Naive thymus-derived CD4-positive, alpha-beta T cell (primary cell): ENCODE measurements around the gene H6PD. TPM values are rescaled to one million over a fixed set of nuclear protein-coding genes. Genes with fewer than 3 reads are reported as not detected.
A peak's percentile ranks its signal among the peaks of the same experiment; 100 is the strongest.

ENCODE experiments used
- ATAC-seq: fragments of 150-1000 bp; cut with Tn5 transposase; 2 replicates; pipeline ENCODE4 v1.10.0; 2021; ENCODE audit warnings: mild to moderate bottlenecking, moderate library complexity
- CTCF ChIA-PET: fragments of 350-600 bp; sonication (Branson Sonifier 250); formaldehyde crosslinking; loops from one replicate; lab custom pipeline; 2021; ENCODE audit warnings: antibody characterized with exemption; lab: Charles Lee
- POLR2A ChIA-PET: fragments of 350-600 bp; sonication (Branson Sonifier 250); formaldehyde crosslinking; loops from one replicate; lab custom pipeline; 2021; ENCODE audit warnings: antibody characterized with exemption, inconsistent platforms; lab: Charles Lee
- DNase-seq, 9 donors: peaks; one replicate each; pipeline versions ENCODE4 v3.0.0 to v3.0.0-alpha.2; 2020 to 2022; ENCODE audit warnings: mixed read lengths in 1 of 9
- H3K27ac ChIP-seq: one replicate; pipeline ENCODE4 v1.7.0; 2013; ENCODE audit warnings: mild to moderate bottlenecking, low read depth, low read length, moderate library complexity
- H3K27me3 ChIP-seq, 2 donors: one replicate each; pipeline ENCODE4 v1.7.0; 2013; ENCODE audit warnings: low read length in 2 of 2, mild to moderate bottlenecking in 2 of 2, moderate library complexity in 2 of 2; ENCODE audit not compliant: control insufficient read depth in 2 of 2, insufficient read depth in 2 of 2
- H3K36me3 ChIP-seq, 3 experiments: 1 replicate in 2 of 3; 2 replicates in 1 of 3; pipeline ENCODE4 v1.7.0; 2013; ENCODE audit warnings: low read length in 3 of 3, mild to moderate bottlenecking in 3 of 3, moderate library complexity in 1 of 3; ENCODE audit not compliant: insufficient read depth in 3 of 3, control insufficient read depth in 2 of 3
- H3K4me1 ChIP-seq, 2 donors: one replicate each; pipeline ENCODE4 v1.7.0; 2013; ENCODE audit warnings: low read length in 2 of 2, mild to moderate bottlenecking in 2 of 2, moderate library complexity in 1 of 2; ENCODE audit not compliant: control insufficient read depth in 2 of 2, insufficient read depth in 2 of 2
- H3K4me3 ChIP-seq: 2 replicates; pipeline ENCODE4 v1.7.0; 2013; ENCODE audit warnings: mild to moderate bottlenecking, low read length
- H3K9me3 ChIP-seq, 3 experiments: 1 replicate in 2 of 3; 2 replicates in 1 of 3; pipeline ENCODE4 v1.7.0; 2013; ENCODE audit warnings: low read length in 3 of 3; ENCODE audit not compliant: control insufficient read depth in 2 of 3
- H3K27ac Mint-ChIP-seq, 9 donors: one replicate each; pipeline ENCODE4 v1.8.0; 2020 to 2022; ENCODE audit warnings: mixed read lengths in 9 of 9, mild to moderate bottlenecking in 8 of 9, moderate library complexity in 5 of 9, inconsistent platforms in 2 of 9
- H3K27me3 Mint-ChIP-seq, 5 donors: one replicate each; pipeline ENCODE4 v1.8.0; 2021 to 2022; ENCODE audit warnings: mixed read lengths in 5 of 5, mild to moderate bottlenecking in 1 of 5
- H3K36me3 Mint-ChIP-seq, 5 donors: one replicate each; pipeline ENCODE4 v1.8.0; 2020 to 2022; ENCODE audit warnings: mixed read lengths in 5 of 5, mild to moderate bottlenecking in 3 of 5, inconsistent platforms in 1 of 5
- H3K4me1 Mint-ChIP-seq, 7 donors: one replicate each; pipeline ENCODE4 v1.8.0; 2020 to 2022; ENCODE audit warnings: mixed read lengths in 7 of 7, mild to moderate bottlenecking in 3 of 7, inconsistent platforms in 1 of 7
- H3K4me3 Mint-ChIP-seq, 10 donors: one replicate each; pipeline ENCODE4 v1.8.0; 2020 to 2022; ENCODE audit warnings: mild to moderate bottlenecking in 10 of 10, mixed read lengths in 10 of 10, moderate library complexity in 6 of 10, inconsistent platforms in 2 of 10
- H3K9me3 Mint-ChIP-seq, 11 donors: one replicate each; pipeline ENCODE4 v1.8.0; 2020 to 2022; ENCODE audit warnings: mixed read lengths in 11 of 11, mild to moderate bottlenecking in 4 of 11, inconsistent platforms in 1 of 11, moderate library complexity in 1 of 11
- intact Hi-C, 2 donors: fragments of 100-400 bp; cut with micrococcal nuclease; formaldehyde crosslinking; loops; one replicate each; pipeline ENCODE4 v1.15.1; 2023
- polyA plus RNA-seq, 2 donors: library from polyadenylated mRNA; unstranded; fragments of 300-500 nt; fragmentation: Illumina TruSeq; gene quantifications; one replicate each; pipeline ENCODE4 v1.2.3, GENCODE V29; 2021
- total RNA-seq, 6 experiments: library from RNA in 5 of 6; stranded (reverse) in 5 of 6; gene quantifications; 1 replicate in 5 of 6; 2 replicates in 1 of 6; pipeline ENCODE4 v1.2.3 and lab custom pipeline; 2021 to 2026

H6PD gene
- total and polyA plus RNA-seq, 7 experiments from 2014 or later = 12.1 to 27.6 (median 19.3) TPM

DNA sequence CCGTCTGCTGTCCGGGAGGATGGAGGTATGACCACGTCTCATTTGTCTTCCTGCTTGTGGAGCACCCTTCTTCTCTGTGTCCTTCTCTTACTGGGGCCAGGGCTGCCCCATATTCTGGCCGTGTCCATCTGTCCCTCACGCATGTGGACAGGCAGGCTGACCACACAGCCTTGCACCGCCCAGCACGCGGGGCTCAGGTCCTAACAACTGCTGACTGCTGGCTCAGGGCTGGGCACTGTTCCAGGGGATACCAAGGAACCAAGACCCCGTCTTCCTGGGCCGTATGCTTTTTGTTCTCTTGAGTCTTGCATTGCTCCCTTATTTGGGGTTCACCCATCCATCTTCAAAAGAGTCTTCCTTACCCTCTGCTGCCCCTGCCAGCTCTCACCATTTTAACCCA, 40.6 kb downstream of the H6PD start:
- no peak overlapping the region for H3K4me3 ChIP-seq
- H3K4me1 ChIP-seq = peaks cover 10 to 11% of the 10 kb centered on the region in 2 donors
- Mint-ChIP-seq H3K27me3 (no peaks in the 10 kb centered on the region), H3K9me3 (no peaks in the 10 kb centered on the region), H3K27ac (peak overlapping the region in 3 of 9 donors; percentile 47 to 66 (median 48)), H3K4me1 (peaks cover 9 to 34% (median 14%) of the 10 kb centered on the region in 7 donors), H3K4me3 (peak overlapping the region in 1 of 10 donors; percentile 37), H3K36me3 (peaks cover 0 to 3% (median 0%) of the 10 kb centered on the region in 5 donors)
- DNase-seq = no peak
- intact Hi-C loops = no loop called here
- no peaks in the 10 kb centered on the region for H3K36me3 ChIP-seq
- H3K9me3 ChIP-seq = no peaks in the 10 kb centered on the region
- ChIA-PET POLR2A (no interaction called here), CTCF (interaction anchor here (0.5 to 1.1 kb wide), 2 partner anchors 181 to 242 kb away, joined by 3 read pairs; no protein-coding TSS in a partner anchor)
- H3K27me3 ChIP-seq = no peaks in the 10 kb centered on the region
- H3K27ac ChIP-seq = no peak overlapping the region
- ATAC-seq = no peak

DNA sequence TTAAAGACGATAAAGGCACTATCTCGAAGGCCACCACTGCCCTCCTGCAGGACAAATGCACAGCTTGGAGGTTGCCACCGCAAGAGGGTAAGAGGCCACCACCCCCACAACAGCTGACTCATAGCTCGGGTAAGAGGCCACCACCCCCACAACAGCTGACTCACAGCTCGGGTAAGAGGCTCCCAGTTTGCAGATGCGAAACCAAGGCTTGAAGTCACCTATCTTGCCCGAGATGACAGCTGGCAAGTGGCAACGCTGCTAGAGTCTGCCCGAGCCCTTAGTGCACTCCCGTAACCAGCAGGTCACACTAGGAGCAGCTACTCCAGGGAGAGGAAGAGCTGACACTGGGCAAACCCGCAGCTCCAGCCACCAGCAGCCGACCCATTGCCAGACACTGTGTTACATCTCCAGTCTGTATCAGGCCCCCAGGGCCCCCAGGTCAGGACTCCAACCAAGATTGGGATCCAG, 41.0 kb downstream of the H6PD start:
- intact Hi-C loops = no loop called here
- ChIA-PET POLR2A (no interaction called here), CTCF (interaction anchor here (0.5 to 1.1 kb wide), 2 partner anchors 180 to 241 kb away, joined by 3 read pairs; no protein-coding TSS in a partner anchor)
- H3K9me3 ChIP-seq = no peaks in the 10 kb centered on the region
- no peaks in the 10 kb centered on the region for H3K27me3 ChIP-seq
- DNase-seq (peak in 1 of 9 donors; percentile 72), ATAC-seq (peak; percentile 90)
- H3K27me3 Mint-ChIP-seq = peaks cover 0 to 3% (median 0%) of the 10 kb centered on the region in 5 donors
- H3K4me3 Mint-ChIP-seq = peak overlapping the region in 1 of 10 donors; percentile 37
- H3K4me3 ChIP-seq = no peak overlapping the region
- peaks cover 0 to 6% (median 0%) of the 10 kb centered on the region in 5 donors for H3K36me3 Mint-ChIP-seq
- H3K27ac Mint-ChIP-seq = peak overlapping the region in 2 of 9 donors; percentile 36 to 48
- H3K36me3 ChIP-seq = no peaks in the 10 kb centered on the region
- no peaks in the 10 kb centered on the region for H3K9me3 Mint-ChIP-seq
- H3K4me1 ChIP-seq = peaks cover 11 to 13% of the 10 kb centered on the region in 2 donors
- H3K27ac ChIP-seq = no peak overlapping the region
- H3K4me1 Mint-ChIP-seq = peaks cover 12 to 38% (median 18%) of the 10 kb centered on the region in 7 donors

DNA sequence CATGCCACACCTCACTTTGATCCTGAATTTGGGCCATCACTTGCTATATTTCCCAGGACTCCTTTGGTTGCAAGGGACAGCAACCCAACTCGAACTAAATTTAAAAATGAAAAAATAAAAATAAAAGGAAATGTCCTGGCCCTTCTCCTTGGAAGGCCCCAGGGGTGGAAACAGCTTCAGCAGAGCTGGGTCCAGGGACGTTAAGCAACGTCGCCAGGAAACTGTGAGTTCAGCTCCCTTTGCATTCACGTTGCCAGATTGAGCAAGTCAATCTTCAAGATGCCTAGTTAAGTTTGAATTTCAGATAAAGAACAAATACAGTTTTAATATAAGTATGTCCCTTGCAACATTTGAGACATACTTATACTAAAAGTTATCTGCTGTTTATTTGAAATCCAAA, 43.5 kb downstream of the H6PD start:
- no peaks in the 10 kb centered on the region for H3K27me3 ChIP-seq
- H3K36me3 ChIP-seq = no peaks in the 10 kb centered on the region
- ATAC-seq (no peak), DNase-seq (no peak)
- no peak overlapping the region for H3K4me3 Mint-ChIP-seq
- peaks cover 0 to 4% (median 0%) of the 10 kb centered on the region in 5 donors for H3K36me3 Mint-ChIP-seq
- intact Hi-C loops = no loop called here
- H3K9me3 ChIP-seq = no peaks in the 10 kb centered on the region
- no peak overlapping the region for H3K27ac ChIP-seq
- H3K4me1 ChIP-seq = peaks cover 18 to 23% of the 10 kb centered on the region in 2 donors
- no peak overlapping the region for H3K4me3 ChIP-seq
- no peak overlapping the region for H3K27ac Mint-ChIP-seq
- peaks cover 0 to 6% (median 0%) of the 10 kb centered on the region in 5 donors for H3K27me3 Mint-ChIP-seq
- CTCF ChIA-PET = no interaction called here
- H3K4me1 Mint-ChIP-seq = peaks cover 20 to 55% (median 32%) of the 10 kb centered on the region in 7 donors
- H3K9me3 Mint-ChIP-seq = peaks cover 0 to 3% (median 0%) of the 10 kb centered on the region in 11 donors
- POLR2A ChIA-PET = no interaction called here

DNA sequence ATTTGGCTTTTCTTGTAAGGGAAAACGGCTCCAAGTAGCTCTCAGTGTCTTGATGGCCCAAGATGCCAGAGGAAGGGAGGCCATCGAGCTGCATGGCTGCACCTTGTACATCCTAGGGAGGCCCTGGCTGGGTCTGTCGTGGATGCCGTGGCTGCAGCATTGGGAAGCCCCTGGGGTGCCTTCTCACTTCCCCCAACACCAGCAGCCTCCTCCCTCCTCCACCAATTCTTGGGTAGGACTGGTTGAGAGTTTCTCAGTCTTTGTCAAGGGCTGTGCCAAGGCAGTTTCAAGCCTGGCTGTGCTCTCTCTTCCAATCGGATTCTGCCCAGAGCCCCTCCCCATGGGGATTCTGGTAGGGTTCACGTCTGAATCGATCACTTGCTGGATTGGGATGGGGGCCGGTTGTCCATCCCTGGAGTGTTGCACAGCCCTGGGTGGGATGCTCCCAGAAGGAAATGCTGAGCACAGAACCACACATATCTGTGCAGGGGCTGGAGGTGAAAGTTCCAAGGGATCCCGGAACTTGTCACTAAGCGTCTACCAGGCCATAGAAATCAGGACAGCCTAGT, 44.1 kb downstream of the H6PD start:
- H3K27ac ChIP-seq = no peak overlapping the region
- H3K9me3 ChIP-seq = no peaks in the 10 kb centered on the region
- H3K27ac Mint-ChIP-seq = peak overlapping the region in 2 of 9 donors; percentile 14 to 46
- no peaks in the 10 kb centered on the region for H3K27me3 ChIP-seq
- H3K27me3 Mint-ChIP-seq = peaks cover 0 to 6% (median 0%) of the 10 kb centered on the region in 5 donors
- H3K4me1 ChIP-seq = peaks cover 24% of the 10 kb centered on the region in 2 donors
- no peaks in the 10 kb centered on the region for H3K36me3 ChIP-seq
- CTCF ChIA-PET = no interaction called here
- peaks cover 20 to 61% (median 37%) of the 10 kb centered on the region in 7 donors for H3K4me1 Mint-ChIP-seq
- peak overlapping the region in 2 of 10 donors; percentile 14 to 68 for H3K4me3 Mint-ChIP-seq
- H3K9me3 Mint-ChIP-seq = peaks cover 0 to 3% (median 0%) of the 10 kb centered on the region in 11 donors
- intact Hi-C loops = no loop called here
- H3K4me3 ChIP-seq = no peak overlapping the region
- POLR2A ChIA-PET = no interaction called here
- ATAC-seq = no peak
- DNase-seq = no peak
- H3K36me3 Mint-ChIP-seq = peaks cover 0 to 8% (median 0%) of the 10 kb centered on the region in 5 donors

DNA sequence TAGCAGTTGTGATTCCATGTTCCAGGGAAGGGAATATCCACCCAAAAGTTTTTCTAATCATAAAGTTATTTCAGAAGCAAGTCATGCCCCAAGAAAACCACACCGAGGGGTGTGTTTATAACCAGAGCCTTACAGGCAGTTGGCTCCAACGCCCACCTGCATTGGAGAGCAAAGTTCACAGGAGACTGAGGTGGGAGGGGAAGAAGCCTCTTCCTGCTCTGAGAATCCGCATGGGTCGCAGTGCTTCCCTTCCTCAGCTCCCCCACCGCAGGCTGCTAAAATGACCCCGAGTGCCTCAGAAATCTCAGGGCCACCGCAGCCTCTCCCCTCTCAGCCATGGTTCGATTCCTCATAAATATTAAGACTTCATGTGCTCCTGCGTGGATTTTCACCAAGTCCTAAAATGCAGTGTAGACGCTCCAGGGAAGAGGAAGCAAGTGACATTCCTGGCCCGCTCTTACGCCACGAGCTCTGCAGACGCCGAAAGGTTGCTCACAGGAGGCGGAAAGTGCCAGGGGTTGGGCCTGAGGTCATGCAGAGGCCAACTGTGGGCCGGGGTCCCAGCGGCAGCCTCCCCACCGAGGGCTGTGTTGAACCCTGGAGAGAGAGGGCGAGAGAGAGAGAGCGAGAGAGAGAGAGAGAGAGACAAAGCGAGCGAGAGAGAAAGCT, 44.7 kb downstream of the H6PD start:
- H3K27me3 ChIP-seq = no peaks in the 10 kb centered on the region
- no peaks in the 10 kb centered on the region for H3K9me3 ChIP-seq
- H3K36me3 ChIP-seq = no peaks in the 10 kb centered on the region
- ATAC-seq = no peak
- Mint-ChIP-seq H3K4me3 (peak overlapping the region; percentile 36 to 74 (median 52)), H3K36me3 (peaks cover 0 to 14% (median 4%) of the 10 kb centered on the region in 5 donors), H3K4me1 (peaks cover 24 to 67% (median 44%) of the 10 kb centered on the region in 7 donors), H3K27ac (peak overlapping the region in 2 of 9 donors; percentile 46 to 69), H3K9me3 (peaks cover 0 to 9% (median 3%) of the 10 kb centered on the region in 11 donors), H3K27me3 (peaks cover 0 to 6% (median 0%) of the 10 kb centered on the region in 5 donors)
- H3K27ac ChIP-seq = no peak overlapping the region
- H3K4me1 ChIP-seq = peaks cover 30% of the 10 kb centered on the region in 2 donors
- intact Hi-C loops = no loop called here
- POLR2A ChIA-PET = no interaction called here
- no peak for DNase-seq
- CTCF ChIA-PET = no interaction called here
- H3K4me3 ChIP-seq = no peak overlapping the region

DNA sequence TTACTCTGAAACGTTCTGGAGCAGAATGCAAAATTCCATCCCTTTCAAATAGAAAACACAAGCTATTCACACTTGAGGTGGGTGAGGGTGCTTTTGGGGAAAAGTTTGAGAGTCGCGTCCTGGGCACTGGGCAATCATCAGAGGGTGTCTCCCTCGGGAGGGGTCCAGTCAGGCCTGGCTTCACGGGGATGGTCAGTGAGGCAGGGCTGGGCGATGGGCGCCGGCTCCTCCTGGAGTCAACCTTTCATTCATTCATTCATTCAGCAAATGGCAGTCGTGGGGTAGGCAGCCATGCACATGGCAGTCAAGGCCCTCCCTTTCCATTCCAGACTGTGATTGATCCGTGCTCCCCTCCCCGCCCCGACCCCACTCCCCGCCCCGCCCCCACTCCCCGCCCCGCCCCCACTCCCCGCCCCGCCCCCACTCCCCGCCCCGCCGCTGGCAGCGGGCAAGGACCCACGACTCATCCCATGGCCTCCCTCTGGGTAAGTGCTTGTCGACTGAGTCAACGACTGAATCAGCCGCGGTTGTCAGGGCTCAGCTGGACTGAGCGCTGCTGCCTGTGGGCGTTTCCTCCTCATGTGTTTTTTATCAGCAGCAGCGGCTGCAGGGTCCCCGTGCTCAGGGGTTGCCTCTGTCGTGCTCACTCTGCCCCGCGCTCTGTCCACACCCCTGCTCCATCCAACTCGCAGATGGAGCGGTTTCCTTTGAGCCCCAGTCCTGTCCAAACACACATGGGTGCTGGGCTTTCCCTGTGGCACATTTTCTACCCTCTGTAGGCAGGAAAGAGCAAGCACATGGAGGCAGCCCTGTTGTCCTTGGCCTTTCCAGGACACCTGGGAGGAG, 45.7 kb downstream of the H6PD start:
- peaks cover 0 to 19% (median 7%) of the 10 kb centered on the region in 11 donors for H3K9me3 Mint-ChIP-seq
- peaks cover 0 to 6% (median 0%) of the 10 kb centered on the region in 5 donors for H3K27me3 Mint-ChIP-seq
- H3K4me3 Mint-ChIP-seq = peak overlapping the region; percentile 40 to 79 (median 74)
- intact Hi-C loops = loop anchor here in 1 of 2 donors (10.0 kb wide), 1 partner anchor 305 kb away; the partner anchor contains the start of gene TMEM201
- Histone ChIP-seq H3K27ac (no peak overlapping the region), H3K27me3 (no peaks in the 10 kb centered on the region), H3K4me1 (peaks cover 32% of the 10 kb centered on the region in 2 donors), H3K36me3 (no peaks in the 10 kb centered on the region), H3K4me3 (no peak overlapping the region), H3K9me3 (no peaks in the 10 kb centered on the region)
- peak overlapping the region in 2 of 9 donors; percentile 43 to 77 for H3K27ac Mint-ChIP-seq
- ATAC-seq (peak; percentile 31), DNase-seq (peak in 1 of 9 donors; percentile 61)
- ChIA-PET CTCF (interaction anchor here (0.8 kb wide), 1 partner anchor 9 kb away, joined by 3 read pairs; no protein-coding TSS in a partner anchor), POLR2A (interaction anchor here (0.7 kb wide), 1 partner anchor 11 kb away, joined by 3 read pairs; no protein-coding TSS in a partner anchor)
- peaks cover 0 to 21% (median 5%) of the 10 kb centered on the region in 5 donors for H3K36me3 Mint-ChIP-seq
- H3K4me1 Mint-ChIP-seq = peaks cover 26 to 71% (median 50%) of the 10 kb centered on the region in 7 donors
